Kidney epithelial cell (primary cell): ENCODE results near the gene GOT2. TPM values are rescaled to one million over a fixed set of nuclear protein-coding genes. Genes with fewer than 3 reads are reported as not detected.
"Not testable (repeated sequence)": the region's sequence is repeated elsewhere in the genome, so short reads cannot be mapped to it uniquely, and the experiment has no call there.

Experiments used
- DNase-seq: peaks from one replicate; pipeline ENCODE4 v3.0.0-alpha.2; 2010; ENCODE audit warnings: low read depth
- H3K27me3 ChIP-seq: 2 replicates; pipeline ENCODE4 v1.6.0; 2011; ENCODE audit warnings: low read length; ENCODE audit not compliant: control insufficient read depth, insufficient read depth
- H3K36me3 ChIP-seq: 2 replicates; pipeline ENCODE4 v1.5.1; 2011; ENCODE audit warnings: low read length; ENCODE audit not compliant: control insufficient read depth, insufficient read depth
- H3K4me3 ChIP-seq: 2 replicates; pipeline ENCODE4 v1.5.1; 2011; ENCODE audit warnings: low read depth, mild to moderate bottlenecking, control low read depth, low read length
- total RNA-seq: library from RNA; depleted of rRNA; stranded (reverse); fragments of >200 nt; gene quantifications from 2 replicates; pipeline ENCODE4 v1.2.3, GENCODE V29; 2015
- TF ChIP-seq, protein P1 (sequence below): IDR thresholded peaks from 2 replicates; pipeline ENCODE4 v1.5.1; 2011; ENCODE audit warnings: mild to moderate bottlenecking, moderate library complexity, low read length, control low read depth, inconsistent platforms; ENCODE audit not compliant: insufficient read depth, poor library complexity, severe bottlenecking

GOT2 gene
- total RNA-seq, 1 donor from 2014 or later, result 114 TPM

DNA sequence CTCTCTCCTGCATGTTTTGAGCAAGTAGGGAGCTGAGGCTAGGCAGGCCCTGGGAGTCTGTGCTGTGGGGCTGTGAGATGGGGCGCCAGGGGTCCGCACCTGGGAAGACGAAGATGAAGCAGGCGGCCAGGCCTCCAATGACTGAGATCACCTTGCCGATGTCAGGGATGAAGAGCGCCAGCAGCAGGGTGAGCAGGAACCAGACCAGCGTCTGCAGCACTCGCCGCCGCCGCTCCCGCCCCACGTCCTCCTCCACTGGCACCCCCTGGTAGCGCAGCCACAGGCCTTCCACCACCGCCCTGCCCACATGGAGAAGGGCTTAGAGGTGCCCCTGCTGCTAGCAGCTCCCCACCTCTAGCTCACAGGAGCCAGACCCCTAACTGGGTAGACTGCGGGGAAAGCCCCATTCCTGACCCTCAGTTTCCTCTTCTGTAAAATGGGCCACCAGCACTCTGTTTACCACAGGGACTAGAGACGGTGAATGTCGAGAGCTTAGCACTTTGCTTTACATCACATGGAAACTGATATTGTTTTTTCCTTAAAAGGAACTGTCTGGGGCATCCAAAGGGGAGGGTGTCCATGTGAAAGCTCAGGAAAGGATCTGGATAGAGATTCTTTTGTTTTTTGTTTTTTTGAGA, 63.1 kb downstream of the GOT2 start:
- H3K4me3 ChIP-seq, result no peak overlapping the region
- DNase-seq, result no peak
- TF ChIP-seq, protein P1, sequence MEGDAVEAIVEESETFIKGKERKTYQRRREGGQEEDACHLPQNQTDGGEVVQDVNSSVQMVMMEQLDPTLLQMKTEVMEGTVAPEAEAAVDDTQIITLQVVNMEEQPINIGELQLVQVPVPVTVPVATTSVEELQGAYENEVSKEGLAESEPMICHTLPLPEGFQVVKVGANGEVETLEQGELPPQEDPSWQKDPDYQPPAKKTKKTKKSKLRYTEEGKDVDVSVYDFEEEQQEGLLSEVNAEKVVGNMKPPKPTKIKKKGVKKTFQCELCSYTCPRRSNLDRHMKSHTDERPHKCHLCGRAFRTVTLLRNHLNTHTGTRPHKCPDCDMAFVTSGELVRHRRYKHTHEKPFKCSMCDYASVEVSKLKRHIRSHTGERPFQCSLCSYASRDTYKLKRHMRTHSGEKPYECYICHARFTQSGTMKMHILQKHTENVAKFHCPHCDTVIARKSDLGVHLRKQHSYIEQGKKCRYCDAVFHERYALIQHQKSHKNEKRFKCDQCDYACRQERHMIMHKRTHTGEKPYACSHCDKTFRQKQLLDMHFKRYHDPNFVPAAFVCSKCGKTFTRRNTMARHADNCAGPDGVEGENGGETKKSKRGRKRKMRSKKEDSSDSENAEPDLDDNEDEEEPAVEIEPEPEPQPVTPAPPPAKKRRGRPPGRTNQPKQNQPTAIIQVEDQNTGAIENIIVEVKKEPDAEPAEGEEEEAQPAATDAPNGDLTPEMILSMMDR, result no peak
- peaks cover 2% of the 10 kb centered on the region for H3K36me3 ChIP-seq
- no peaks in the 10 kb centered on the region for H3K27me3 ChIP-seq

DNA sequence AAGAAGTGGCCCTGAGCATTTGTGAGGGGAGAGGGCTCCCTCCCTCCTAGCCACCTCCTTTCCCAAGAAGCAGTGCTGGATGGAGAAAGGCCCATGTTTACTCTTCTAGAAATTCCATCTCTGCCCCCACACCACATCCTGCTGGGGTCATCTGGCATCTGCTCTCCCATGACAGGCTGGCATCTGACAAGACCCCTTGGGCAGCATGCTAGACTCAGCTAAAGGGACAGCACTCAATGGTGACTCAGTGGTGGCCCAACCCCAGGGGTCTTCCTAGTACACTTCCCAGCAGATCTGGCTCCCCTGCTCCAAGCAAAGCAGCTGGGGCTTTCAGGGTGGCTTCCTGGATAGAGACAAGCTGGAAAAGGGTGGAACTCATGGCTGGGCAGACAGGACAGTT, 63.9 kb downstream of the GOT2 start:
- no peak overlapping the region for H3K4me3 ChIP-seq
- H3K36me3 ChIP-seq, result peaks cover 1% of the 10 kb centered on the region
- no peak for DNase-seq
- no peaks in the 10 kb centered on the region for H3K27me3 ChIP-seq
- TF ChIP-seq, protein P1, result no peak

DNA sequence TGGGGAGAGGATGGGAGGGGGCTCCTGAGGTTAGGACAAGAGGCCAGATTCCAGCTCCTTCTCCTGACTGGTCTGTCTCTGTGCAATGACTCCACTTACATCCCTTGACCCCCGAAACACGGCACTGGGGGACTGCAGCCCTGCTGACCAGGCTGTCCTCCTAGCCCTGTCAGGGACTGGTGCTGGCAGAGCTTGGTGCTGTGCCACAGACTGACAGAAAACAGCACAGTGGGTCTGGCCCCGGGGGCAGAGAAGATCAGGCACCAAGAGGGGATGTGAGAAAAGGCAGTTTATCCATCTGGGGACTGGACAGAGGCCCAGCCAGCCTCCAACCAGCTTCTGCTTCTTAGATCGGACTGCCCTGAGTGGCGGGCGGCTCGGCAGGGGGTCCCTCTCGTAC, 68.9 kb downstream of the GOT2 start:
- no peaks in the 10 kb centered on the region for H3K27me3 ChIP-seq
- peaks cover 1% of the 10 kb centered on the region for H3K36me3 ChIP-seq
- DNase-seq, result no peak
- TF ChIP-seq, protein P1, result no peak
- no peak overlapping the region for H3K4me3 ChIP-seq

DNA sequence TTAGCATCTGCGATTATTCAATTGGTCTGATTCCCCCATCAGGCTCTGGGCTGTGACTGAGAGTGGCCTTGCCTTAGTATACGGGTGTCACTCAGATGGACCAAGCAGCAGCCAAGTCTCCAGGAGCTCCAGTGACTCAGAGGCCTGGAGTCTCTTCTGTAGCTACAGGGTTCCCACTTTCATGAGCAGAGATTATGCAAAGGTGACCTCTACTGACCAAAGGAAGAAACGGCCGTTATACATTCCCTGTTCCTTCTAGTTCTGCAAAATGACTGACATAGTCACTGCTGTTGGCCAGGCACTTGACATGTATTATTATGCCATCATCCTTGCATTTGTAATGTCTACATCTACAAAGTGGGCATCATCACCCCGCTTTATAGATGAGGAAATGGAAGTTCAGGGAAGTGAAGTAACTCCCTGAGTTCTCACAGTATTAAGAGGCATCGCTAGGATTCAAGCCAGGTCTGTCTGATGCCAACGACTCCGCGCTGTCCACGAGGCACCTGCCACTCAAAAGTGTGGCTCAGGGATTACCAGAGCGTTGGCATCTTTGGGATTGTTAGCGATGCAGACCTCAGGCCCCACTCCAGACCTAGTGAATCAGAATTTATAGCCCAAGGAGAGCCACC, 72.8 kb downstream of the GOT2 start:
- H3K36me3 ChIP-seq, result no peaks in the 10 kb centered on the region
- peak; percentile 64 for DNase-seq
- no peaks in the 10 kb centered on the region for H3K27me3 ChIP-seq
- H3K4me3 ChIP-seq, result no peak overlapping the region
- TF ChIP-seq, protein P1, result peak; percentile 63

DNA sequence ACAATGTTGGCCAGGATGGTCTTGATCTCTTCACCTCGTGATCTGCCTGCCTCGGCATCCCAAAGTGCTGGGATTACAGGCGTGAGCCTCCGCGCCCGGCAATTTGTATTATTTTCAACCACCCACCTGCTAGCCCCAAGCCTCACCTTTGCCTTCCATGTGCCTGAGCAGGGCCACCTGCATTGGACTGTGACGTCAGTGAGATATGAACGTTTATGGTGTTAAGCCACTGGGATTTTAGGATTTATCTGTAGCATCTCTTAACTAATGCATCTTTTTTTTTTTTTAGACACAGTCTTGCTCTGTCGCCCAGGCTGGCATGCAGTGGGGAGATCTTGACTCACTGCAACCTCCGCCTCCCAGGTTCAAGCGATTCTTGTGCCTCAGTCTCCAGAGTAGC, 74.2 kb downstream of the GOT2 start:
- not testable (repeated sequence) for H3K36me3 ChIP-seq, H3K4me3 ChIP-seq, DNase-seq, H3K27me3 ChIP-seq

DNA sequence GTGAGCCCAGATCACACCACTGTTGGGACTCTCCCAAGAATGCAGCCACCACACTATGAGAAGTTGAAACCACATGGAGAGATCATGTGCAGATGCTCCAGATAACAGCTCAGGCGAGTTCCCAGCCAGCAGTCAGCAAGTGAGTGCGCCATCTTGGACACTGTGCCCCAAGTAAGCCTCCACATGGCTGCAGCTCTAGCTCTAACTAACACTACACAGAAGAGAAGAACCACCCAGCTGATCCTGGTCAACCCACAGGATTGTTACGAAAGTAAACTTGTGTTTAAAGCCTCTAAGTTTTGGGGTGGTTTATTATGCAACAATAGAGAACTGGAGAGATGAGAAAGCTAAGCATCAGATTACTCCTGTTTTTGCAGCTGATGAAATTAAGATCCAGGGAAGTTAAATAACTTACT, 75.3 kb downstream of the GOT2 start:
- Histone ChIP-seq H3K27me3 (peaks cover 2% of the 10 kb centered on the region), H3K4me3 (no peak overlapping the region), H3K36me3 (no peaks in the 10 kb centered on the region)
- TF ChIP-seq, protein P1, result no peak
- DNase-seq, result no peak

Other genes starting within 250 kb of the GOT2 start
- gene NDRG4, start 234.2 kb downstream of the GOT2 start, total RNA-seq, result 30.1 and 38.7 TPM in 2 replicates
- 12.5 and 32.1 TPM in 2 replicates for gene SETD6, start 218.8 kb downstream of the GOT2 start, total RNA-seq
- 124 and 132 TPM in 2 replicates for gene CNOT1, start 104.5 kb downstream of the GOT2 start, total RNA-seq
- gene SLC38A7, start 49.5 kb downstream of the GOT2 start, total RNA-seq, result 38.0 and 42.6 TPM in 2 replicates